Daoy (cell line): ENCODE data around the gene ECSCR. TPM values are rescaled to one million over a fixed set of nuclear protein-coding genes. Genes with fewer than 3 reads are reported as not detected.
"Not testable (repeated sequence)": the region's sequence is repeated elsewhere in the genome, so short reads cannot be mapped to it uniquely, and the experiment has no call there.

ENCODE experiments used
- DNase-seq: peaks from one replicate; pipeline ENCODE4 v3.0.0-alpha.2; 2015; ENCODE audit warnings: low read depth
- total RNA-seq: library from RNA; depleted of rRNA; stranded (reverse); fragments of >200 nt; shearing (Covaris generic); gene quantifications from 2 replicates; pipeline ENCODE4 v1.2.3, GENCODE V29; 2014; rRNA removed

Gene ECSCR
- total RNA-seq, 1 experiment from 2014 or later: 0.23 TPM

GRCh38 chr5:139413963-139414362, 48.6 kb downstream of the ECSCR start:
- DNase-seq: no peak

- DNase-seq: no peak
These were observed 49.4 kb downstream of the ECSCR start for GRCh38 chr5:139413153-139413552.

GRCh38 chr5:139410993-139411828, 51.3 kb downstream of the ECSCR start:
- DNase-seq: no peak

- DNase-seq: no peak
These were observed 52.2 kb downstream of the ECSCR start for GRCh38 chr5:139410121-139410992.

GRCh38 chr5:139409116-139409515, 53.4 kb downstream of the ECSCR start:
- DNase-seq: not testable (repeated sequence)

GRCh38 chr5:139408191-139408590, 54.4 kb downstream of the ECSCR start:
- no peak for DNase-seq

- no peak for DNase-seq
These were observed 55.0 kb downstream of the ECSCR start for GRCh38 chr5:139407517-139407916.

GRCh38 chr5:139406963-139407362, 55.6 kb downstream of the ECSCR start:
- DNase-seq: no peak

GRCh38 chr5:139404484-139404840, 58.1 kb downstream of the ECSCR start:
- DNase-seq: no peak

GRCh38 chr5:139403787-139404483, 58.6 kb downstream of the ECSCR start, which contains the start of gene SPATA24:
Gene SPATA24, minus strand, starts transcription at chr5:139404089. Its CDS starts 29 bp downstream, at chr5:139404060.
- DNase-seq: peak; percentile 98

- no peak for DNase-seq
These were observed 59.1 kb downstream of the ECSCR start for GRCh38 chr5:139403418-139403786.

- DNase-seq: no peak
These were observed 59.9 kb downstream of the ECSCR start for GRCh38 chr5:139402561-139403158.

- no peak for DNase-seq
These were observed 61.0 kb downstream of the ECSCR start for GRCh38 chr5:139401546-139401945.

GRCh38 chr5:139399501-139400121, 62.9 kb downstream of the ECSCR start:
- DNase-seq: no peak

Other genes with a start within 250 kb of the ECSCR start
- gene MATR3, start 169.0 kb downstream of the ECSCR start, total RNA-seq: 333 and 391 TPM in 2 replicates
- gene PAIP2, start 120.9 kb downstream of the ECSCR start, total RNA-seq: 94.9 and 102 TPM in 2 replicates
- not detected in 2 replicates for gene SLC23A1, start 79.4 kb downstream of the ECSCR start, total RNA-seq
- not detected in 2 replicates for gene MZB1, start 72.8 kb downstream of the ECSCR start, total RNA-seq
- 0.09 and 0.17 TPM in 2 replicates for gene PROB1, start 67.6 kb downstream of the ECSCR start, total RNA-seq
- gene SPATA24, start 58.7 kb downstream of the ECSCR start, total RNA-seq: 4.9 and 28.9 TPM in 2 replicates
- 5.6 and 11.8 TPM in 2 replicates for gene DNAJC18, start 23.2 kb downstream of the ECSCR start, total RNA-seq
- gene SMIM33, start 8.3 kb upstream of the ECSCR start, total RNA-seq: not detected in 2 replicates
- 8.2 and 9.0 TPM in 2 replicates for gene STING1, start 20.0 kb upstream of the ECSCR start, total RNA-seq
- gene UBE2D2, start 98.6 kb upstream of the ECSCR start, total RNA-seq: 99.5 and 140 TPM in 2 replicates
- 199 and 205 TPM in 2 replicates for gene CXXC5, start 185.6 kb upstream of the ECSCR start, total RNA-seq